ENCODE measurements around the gene FPGS. TPM values are rescaled to one million over a fixed set of nuclear protein-coding genes. Genes with fewer than 3 reads are reported as not detected.
"Not testable (repeated sequence)": the region's sequence is repeated elsewhere in the genome, so short reads cannot be mapped to it uniquely, and the experiment has no call there.

FPGS gene
- total RNA-seq, 4 donors from 2014 or later = 46.1 to 105 (median 71.5) TPM

DNA sequence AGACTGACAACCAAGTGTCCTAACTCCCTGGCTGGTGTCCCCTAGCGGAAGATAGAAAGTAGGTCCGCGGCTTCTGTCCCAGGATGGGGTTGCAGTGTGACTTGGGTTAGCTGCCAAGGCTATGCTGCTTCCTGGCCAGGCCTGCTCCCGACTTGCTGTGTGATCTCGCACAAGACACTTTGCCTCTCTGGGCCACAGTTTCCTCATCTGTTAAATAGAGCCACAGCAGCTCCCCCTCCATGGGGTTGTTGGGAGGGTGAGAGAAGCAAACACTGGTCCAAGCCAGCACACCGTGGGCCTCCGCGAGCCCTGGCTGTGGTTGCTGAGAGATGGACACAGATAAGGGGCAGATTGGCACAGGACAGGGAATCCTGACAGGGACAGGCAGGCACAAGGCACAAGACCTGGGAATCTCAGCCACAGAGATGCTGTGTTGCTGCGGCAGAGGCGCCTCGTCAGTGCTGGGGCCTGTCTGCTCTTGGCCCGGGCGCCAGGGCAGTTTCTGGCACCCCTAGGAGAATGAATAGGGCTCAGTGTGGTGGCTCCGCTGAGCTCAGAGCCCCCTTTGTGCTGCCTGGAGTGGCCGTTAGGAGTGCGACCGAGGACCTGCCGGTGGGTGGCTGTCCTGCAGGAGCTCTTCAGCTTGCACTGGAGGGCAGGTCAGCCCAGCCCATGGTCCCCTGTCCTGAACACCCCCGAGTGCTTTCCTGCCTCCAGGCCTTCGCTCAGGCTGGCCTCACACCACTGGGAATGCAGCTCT lies 22.4 kb upstream of the FPGS start:
- peaks cover 0 to 24% (median 17%) of the 10 kb centered on the region in 4 donors for H3K4me1 ChIP-seq
- DNase-seq = no peak
- no peaks in the 10 kb centered on the region for H3K9me3 ChIP-seq
- no peaks in the 10 kb centered on the region for H3K27me3 ChIP-seq
- TF ChIP-seq, protein P1, sequence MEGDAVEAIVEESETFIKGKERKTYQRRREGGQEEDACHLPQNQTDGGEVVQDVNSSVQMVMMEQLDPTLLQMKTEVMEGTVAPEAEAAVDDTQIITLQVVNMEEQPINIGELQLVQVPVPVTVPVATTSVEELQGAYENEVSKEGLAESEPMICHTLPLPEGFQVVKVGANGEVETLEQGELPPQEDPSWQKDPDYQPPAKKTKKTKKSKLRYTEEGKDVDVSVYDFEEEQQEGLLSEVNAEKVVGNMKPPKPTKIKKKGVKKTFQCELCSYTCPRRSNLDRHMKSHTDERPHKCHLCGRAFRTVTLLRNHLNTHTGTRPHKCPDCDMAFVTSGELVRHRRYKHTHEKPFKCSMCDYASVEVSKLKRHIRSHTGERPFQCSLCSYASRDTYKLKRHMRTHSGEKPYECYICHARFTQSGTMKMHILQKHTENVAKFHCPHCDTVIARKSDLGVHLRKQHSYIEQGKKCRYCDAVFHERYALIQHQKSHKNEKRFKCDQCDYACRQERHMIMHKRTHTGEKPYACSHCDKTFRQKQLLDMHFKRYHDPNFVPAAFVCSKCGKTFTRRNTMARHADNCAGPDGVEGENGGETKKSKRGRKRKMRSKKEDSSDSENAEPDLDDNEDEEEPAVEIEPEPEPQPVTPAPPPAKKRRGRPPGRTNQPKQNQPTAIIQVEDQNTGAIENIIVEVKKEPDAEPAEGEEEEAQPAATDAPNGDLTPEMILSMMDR (IDR thresholded peaks at IDR 0.05) = no peak
- TF ChIP-seq POLR2A (IDR thresholded peaks at IDR 0.05) = no peak
- no peaks in the 10 kb centered on the region for H3K36me3 ChIP-seq
- peak overlapping the region; percentile 6 to 88 (median 58) for H3K27ac ChIP-seq
- no peak overlapping the region for H3K4me3 ChIP-seq

DNA sequence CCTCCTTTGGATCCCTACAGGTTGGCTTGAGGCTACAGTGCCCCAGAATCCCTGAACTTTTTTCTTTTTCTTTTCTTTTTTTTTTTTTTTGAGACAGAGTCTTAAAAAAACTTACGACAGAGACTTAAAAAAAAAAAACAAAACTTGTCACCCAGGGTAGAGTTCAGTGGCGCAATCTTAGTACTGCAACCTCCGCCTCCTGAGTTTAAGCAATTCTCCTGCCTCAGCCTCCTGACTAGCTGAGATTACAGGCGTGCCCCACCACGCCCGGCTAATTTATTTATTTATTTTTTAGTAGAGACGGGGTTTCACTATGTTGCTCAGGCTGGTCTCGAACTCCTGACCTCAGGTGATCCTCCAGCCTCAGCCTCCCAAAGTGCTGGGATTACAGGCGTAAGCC lies 21.8 kb upstream of the FPGS start:
- not testable (repeated sequence) for H3K27me3 ChIP-seq, H3K4me3 ChIP-seq, H3K9me3 ChIP-seq, H3K36me3 ChIP-seq, DNase-seq
- H3K27ac ChIP-seq = peak overlapping the region in 1 of 4 donors; percentile 88
- peaks cover 0 to 23% (median 17%) of the 10 kb centered on the region in 4 donors for H3K4me1 ChIP-seq

DNA sequence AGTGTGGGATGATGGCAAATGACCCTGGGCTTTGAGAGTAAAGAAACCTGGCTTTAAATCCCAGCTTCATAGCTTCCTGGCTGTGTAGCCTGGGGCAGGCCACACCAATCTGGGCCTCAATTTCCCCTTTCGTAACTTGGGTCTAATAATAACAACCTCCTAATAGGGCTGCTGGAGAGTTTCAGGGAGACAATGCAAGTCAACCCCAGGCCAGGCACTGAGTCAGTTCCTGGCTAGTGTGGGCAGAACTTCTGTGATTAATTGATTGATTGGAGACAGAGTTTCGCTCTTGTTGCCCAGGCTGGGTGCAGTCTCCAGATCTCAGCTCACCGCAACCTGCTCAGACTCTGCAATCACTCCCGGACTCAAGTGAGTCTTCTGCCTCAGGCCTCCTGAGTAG lies 20.9 kb upstream of the FPGS start:
- Histone ChIP-seq H3K27me3 (no peaks in the 10 kb centered on the region), H3K4me1 (peaks cover 0 to 23% (median 18%) of the 10 kb centered on the region in 4 donors), H3K27ac (peak overlapping the region in 1 of 4 donors; percentile 97), H3K9me3 (no peaks in the 10 kb centered on the region), H3K36me3 (peaks cover 0 to under 1% (median 0%) of the 10 kb centered on the region in 3 donors), H3K4me3 (no peak overlapping the region)
- no peak for DNase-seq
- TF ChIP-seq, protein P1 (IDR thresholded peaks at IDR 0.05) = no peak
- no peak for TF ChIP-seq POLR2A (IDR thresholded peaks at IDR 0.05)

- no peak overlapping the region for H3K4me3 ChIP-seq
- H3K36me3 ChIP-seq = peaks cover 0 to 16% (median 0%) of the 10 kb centered on the region in 3 donors
- peak in 2 of 3 donors; percentile 88 to 93 for DNase-seq
- TF ChIP-seq, protein P1 (IDR thresholded peaks at IDR 0.05) = no peak
- TF ChIP-seq POLR2A (IDR thresholded peaks at IDR 0.05) = peak in 1 of 2 donors; percentile 14
- H3K9me3 ChIP-seq = no peaks in the 10 kb centered on the region
- no peaks in the 10 kb centered on the region for H3K27me3 ChIP-seq
- peak overlapping the region; percentile 77 to 97 (median 96) for H3K27ac ChIP-seq
- H3K4me1 ChIP-seq = peaks cover 0 to 30% (median 22%) of the 10 kb centered on the region in 4 donors
Measured at GRCh38 chr9:127783111-127784008, 19.3 kb upstream of the FPGS start.

GRCh38 chr9:127785023-127785932 lies 17.4 kb upstream of the FPGS start:
- TF ChIP-seq POLR2A (IDR thresholded peaks at IDR 0.05) = peak in 1 of 2 donors; percentile 70
- TF ChIP-seq, protein P1 (IDR thresholded peaks at IDR 0.05) = peak; percentile 86 to 99 (median 90)
- peak; percentile 86 to 94 (median 93) for DNase-seq
- H3K9me3 ChIP-seq = no peaks in the 10 kb centered on the region
- H3K27ac ChIP-seq = peak overlapping the region; percentile 95 to 100 (median 96)
- H3K27me3 ChIP-seq = no peaks in the 10 kb centered on the region
- H3K36me3 ChIP-seq = peaks cover 0 to 35% (median 0%) of the 10 kb centered on the region in 3 donors
- H3K4me3 ChIP-seq = peak overlapping the region; percentile 86 to 100 (median 98)
- H3K4me1 ChIP-seq = peaks cover 0 to 39% (median 20%) of the 10 kb centered on the region in 4 donors
